OCI-LY7 (cell line): ENCODE measurements around the gene FLNB. TPM values are rescaled to one million over a fixed set of nuclear protein-coding genes. Genes with fewer than 3 reads are reported as not detected.

Experiments
- BruUV-seq: library from RNA; stranded (reverse); fragments of 400-500 nt; replicated peaks from 2 replicates; lab custom pipeline; 2021; lab: Mats Ljungman, UMichigan
- CTCF ChIA-PET: fragments of 300-600 bp; sonication (Branson Sonifier 250); formaldehyde crosslinking; loops from one replicate; lab custom pipeline; 2022; ENCODE audit warnings: antibody characterized with exemption; ENCODE audit not compliant: unreplicated experiment; lab: Charles Lee
- POLR2A ChIA-PET: fragments of 300-600 bp; sonication (Branson Sonifier 250); formaldehyde crosslinking; loops from one replicate; lab custom pipeline; 2022; ENCODE audit warnings: antibody characterized with exemption; lab: Charles Lee
- DNase-seq: peaks from one replicate; pipeline ENCODE4 v3.0.0-alpha.2; 2015; ENCODE audit warnings: low spot score
- H2AFZ ChIP-seq: fragments of 200-600 bp; sonication (generic), shearing (Covaris generic); 2 replicates; pipeline ENCODE4 v1.6.1; 2014; ENCODE audit warnings: mild to moderate bottlenecking, antibody characterized with exemption, low read length, moderate library complexity
- H3K27ac ChIP-seq: fragments of 200-600 bp; sonication (generic); 2 replicates; pipeline ENCODE4 v1.5.1; 2014; ENCODE audit warnings: mixed run types, low read depth, mild to moderate bottlenecking, moderate library complexity, low read length, inconsistent platforms; ENCODE audit not compliant: poor library complexity, severe bottlenecking
- H3K36me3 ChIP-seq: fragments of 200-600 bp; sonication (generic); 2 replicates; pipeline ENCODE4 v1.6.1; 2014; ENCODE audit warnings: mild to moderate bottlenecking, antibody characterized with exemption, low read length, moderate library complexity, mixed read lengths; ENCODE audit not compliant: insufficient read depth
- H3K4me1 ChIP-seq: fragments of 200-600 bp; sonication (generic); 2 replicates; pipeline ENCODE4 v1.5.1; 2014; ENCODE audit warnings: mild to moderate bottlenecking, low read length; ENCODE audit not compliant: insufficient read depth, poor library complexity, severe bottlenecking
- H3K4me2 ChIP-seq: fragments of 200-600 bp; sonication (generic); 2 replicates; pipeline ENCODE4 v1.6.1; 2014; ENCODE audit warnings: mild to moderate bottlenecking, low read length
- H3K4me3 ChIP-seq: fragments of 200-600 bp; sonication (generic); 2 replicates; pipeline ENCODE4 v1.5.1; 2014; ENCODE audit warnings: mild to moderate bottlenecking, low read depth, low read length; ENCODE audit not compliant: poor library complexity, severe bottlenecking
- H3K79me2 ChIP-seq: fragments of 200-600 bp; sonication (generic); 2 replicates; pipeline ENCODE4 v1.6.1; 2016; ENCODE audit warnings: low read depth, mild to moderate bottlenecking, low read length, moderate library complexity, mixed read lengths; ENCODE audit not compliant: insufficient read depth
- H3K9me2 ChIP-seq: fragments of 200-600 bp; sonication (generic); 2 replicates; pipeline ENCODE4 v1.6.1; 2016; ENCODE audit warnings: mild to moderate bottlenecking, low read length, mixed read lengths; ENCODE audit not compliant: insufficient read depth
- H3K9me3 ChIP-seq: fragments of 200-600 bp; sonication (generic); 2 replicates; pipeline ENCODE4 v1.6.1; 2014; ENCODE audit warnings: mild to moderate bottlenecking, mixed run types, low read length, mixed read lengths
- H4K20me1 ChIP-seq: fragments of 200-600 bp; sonication (generic); 2 replicates; pipeline ENCODE4 v1.6.1; 2014; ENCODE audit warnings: mild to moderate bottlenecking, antibody characterized with exemption, low read length, moderate library complexity, mixed read lengths; ENCODE audit not compliant: insufficient read depth
- CTCF ChIP-seq: fragments of 200-600 bp; sonication (generic); conservative IDR thresholded peaks from 2 replicates; pipeline ENCODE4 v1.5.1; 2014; ENCODE audit warnings: mild to moderate bottlenecking, antibody characterized with exemption, low read length, moderate library complexity, mixed read lengths
- EZH2phosphoT487 ChIP-seq: fragments of 200-600 bp; sonication (generic); IDR thresholded peaks from 2 replicates; pipeline ENCODE4 v1.6.1; 2018; ENCODE audit warnings: low read depth, borderline replicate concordance, mild to moderate bottlenecking, mixed run types, antibody characterized with exemption, low read length, moderate library complexity, mixed read lengths
- intact Hi-C: fragments of 100-400 bp; cut with micrococcal nuclease; formaldehyde crosslinking; loops from one replicate; pipeline ENCODE4 v1.10.0; 2022; ENCODE audit not compliant: unreplicated experiment
- total RNA-seq, 2 experiments: library from RNA; depleted of rRNA in 1 of 2; stranded (reverse); fragments of >200 nt in 1 of 2; shearing (Covaris generic) in 1 of 2; gene quantifications; 2 replicates each; pipeline ENCODE4 v1.2.3, GENCODE V29; 2014 to 2022

The FLNB gene
- total RNA-seq, 2 experiments from 2014 or later, result 29.9 to 39.1 TPM

- H2AFZ ChIP-seq, result no peak overlapping the region
- no peaks in the 10 kb centered on the region for H4K20me1 ChIP-seq
- no peaks in the 10 kb centered on the region for H3K79me2 ChIP-seq
- TF ChIP-seq CTCF, result no peak
- no peak for TF ChIP-seq EZH2phosphoT487
- intact Hi-C loops, result no loop called here
- no peaks in the 10 kb centered on the region for H3K9me2 ChIP-seq
- no TSS peak for BruUV-seq
- H3K27ac ChIP-seq, result no peak overlapping the region
- H3K4me1 ChIP-seq, result no peaks in the 10 kb centered on the region
- no peaks in the 10 kb centered on the region for H3K9me3 ChIP-seq
- H3K4me2 ChIP-seq, result no peak overlapping the region
- ChIA-PET POLR2A (interaction anchor here (0.6 to 1.6 kb wide), 3 partner anchors 9 to 49 kb away, joined by 3 to 4 read pairs (median 4); no protein-coding TSS in a partner anchor), CTCF (no interaction called here)
- H3K4me3 ChIP-seq, result no peak overlapping the region
- no peaks in the 10 kb centered on the region for H3K36me3 ChIP-seq
- DNase-seq, result no peak
These were observed 24.0 kb downstream of the FLNB start for GRCh38 chr3:58032186-58032585.

- Histone ChIP-seq H3K79me2 (no peaks in the 10 kb centered on the region), H3K9me3 (no peaks in the 10 kb centered on the region), H3K9me2 (no peaks in the 10 kb centered on the region), H3K4me1 (no peaks in the 10 kb centered on the region), H2AFZ (no peak overlapping the region), H3K4me2 (no peak overlapping the region), H3K4me3 (no peak overlapping the region), H3K27ac (no peak overlapping the region), H3K36me3 (no peaks in the 10 kb centered on the region), H4K20me1 (no peaks in the 10 kb centered on the region)
- CTCF ChIA-PET, result no interaction called here
- TF ChIP-seq CTCF, result no peak
- TF ChIP-seq EZH2phosphoT487, result no peak
- DNase-seq, result no peak
- intact Hi-C loops, result no loop called here
- POLR2A ChIA-PET, result interaction anchor here (1.0 to 1.3 kb wide), 3 partner anchors 12 to 51 kb away, joined by 3 to 5 read pairs (median 4); no protein-coding TSS in a partner anchor
- no TSS peak for BruUV-seq
These were observed 26.7 kb downstream of the FLNB start for GRCh38 chr3:58034738-58035523.
